D341Med (cell line): ENCODE measurements around the gene TET3.

ENCODE experiments used
- DNase-seq: peaks from one replicate; pipeline ENCODE4 v3.0.0; 2012; ENCODE audit warnings: low spot score

Gene TET3

DNA sequence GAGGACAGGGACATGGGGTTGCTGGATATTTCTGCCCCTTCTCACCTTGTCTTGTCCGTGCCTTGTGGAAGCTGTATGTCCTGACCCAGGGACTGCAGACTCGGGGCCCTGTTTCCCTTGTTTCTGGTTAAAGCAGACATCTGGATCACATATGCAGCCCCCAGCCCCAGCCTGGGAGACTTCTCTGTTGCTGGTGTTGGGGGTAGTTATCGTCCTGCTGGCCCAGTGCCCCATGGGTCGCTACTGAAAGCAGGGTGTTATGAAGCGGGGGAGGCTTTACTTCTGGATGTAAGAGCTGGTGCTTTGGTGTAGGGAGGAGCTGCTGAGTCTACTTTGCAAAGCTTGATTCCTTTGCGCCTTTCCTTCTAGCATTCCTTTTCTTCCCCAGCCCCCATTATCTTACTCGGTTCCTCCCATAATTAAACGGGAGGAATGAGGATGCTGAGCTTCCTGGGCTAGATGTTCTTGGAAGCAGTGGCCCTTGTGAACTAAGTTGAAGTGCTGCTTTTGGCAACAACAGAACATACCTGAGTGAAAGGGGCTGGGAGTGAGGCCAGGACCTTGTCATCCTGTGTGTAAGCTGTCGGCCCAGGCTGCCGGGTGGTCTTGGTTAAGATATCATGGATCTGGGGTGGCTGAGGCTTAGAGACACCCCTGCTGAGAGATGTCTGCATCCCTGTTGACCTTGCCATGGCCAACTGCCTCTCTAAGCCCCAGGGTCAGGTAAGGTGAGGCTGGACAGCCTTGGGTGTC is 3.4 kb downstream of the TET3 start:
- DNase-seq: no peak

DNA sequence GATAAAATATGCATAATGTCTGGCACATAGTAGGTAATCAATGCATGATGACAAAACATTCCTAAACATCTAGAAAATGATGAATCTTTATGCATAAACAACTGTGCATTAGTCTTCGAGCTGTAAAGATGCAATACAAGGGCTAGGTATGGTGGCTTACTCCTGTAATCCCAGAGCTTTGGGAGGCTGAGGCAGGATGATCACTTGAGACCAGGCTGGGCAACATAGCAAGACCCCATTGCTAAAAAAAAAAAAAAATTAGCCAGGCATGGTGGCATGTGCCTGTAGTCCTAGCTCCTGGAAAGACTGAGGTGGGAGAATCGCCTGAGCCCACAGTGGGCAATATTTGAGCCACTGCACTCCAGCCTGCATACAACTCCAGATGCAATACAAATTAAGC is 5.3 kb downstream of the TET3 start:
- DNase-seq: no peak

DNA sequence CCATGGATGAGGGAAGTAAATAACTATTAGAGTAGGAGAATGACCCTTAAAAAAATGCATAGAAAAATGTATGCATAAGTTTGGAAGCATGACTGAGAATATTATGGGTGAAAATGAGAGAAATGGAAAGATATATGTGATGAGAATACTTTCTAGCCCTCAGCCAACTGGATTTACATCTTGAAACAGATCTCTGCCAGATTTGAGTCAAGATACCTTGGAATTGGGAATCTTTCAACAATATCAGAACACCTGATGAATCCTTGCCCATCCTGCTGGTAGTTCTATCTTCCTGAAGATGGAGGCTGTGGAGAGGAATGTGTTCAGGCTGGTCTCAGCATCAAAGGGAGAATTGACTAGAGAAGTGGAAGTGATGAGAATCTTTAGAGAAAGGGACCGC is 5.8 kb downstream of the TET3 start:
- no peak for DNase-seq

DNA sequence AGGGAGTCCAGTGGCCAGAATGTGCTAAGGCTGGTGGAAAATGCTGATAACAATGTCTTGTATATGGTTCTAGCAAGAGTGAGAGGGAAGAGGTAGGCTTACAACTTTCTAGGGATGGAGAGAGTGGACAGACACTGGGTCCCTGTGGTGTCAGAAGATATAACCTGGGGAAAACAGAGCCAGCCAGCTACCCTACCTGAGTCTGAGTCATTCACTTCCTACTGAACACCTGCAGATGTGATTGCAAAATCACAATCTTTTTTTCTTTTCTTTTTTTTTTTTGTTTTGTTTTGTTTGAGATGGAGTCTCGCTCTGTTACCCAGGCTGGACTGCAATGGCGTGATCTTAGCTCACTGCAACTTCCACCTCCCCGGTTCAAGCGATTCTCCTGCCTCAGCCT is 7.3 kb downstream of the TET3 start:
- no peak for DNase-seq

DNA sequence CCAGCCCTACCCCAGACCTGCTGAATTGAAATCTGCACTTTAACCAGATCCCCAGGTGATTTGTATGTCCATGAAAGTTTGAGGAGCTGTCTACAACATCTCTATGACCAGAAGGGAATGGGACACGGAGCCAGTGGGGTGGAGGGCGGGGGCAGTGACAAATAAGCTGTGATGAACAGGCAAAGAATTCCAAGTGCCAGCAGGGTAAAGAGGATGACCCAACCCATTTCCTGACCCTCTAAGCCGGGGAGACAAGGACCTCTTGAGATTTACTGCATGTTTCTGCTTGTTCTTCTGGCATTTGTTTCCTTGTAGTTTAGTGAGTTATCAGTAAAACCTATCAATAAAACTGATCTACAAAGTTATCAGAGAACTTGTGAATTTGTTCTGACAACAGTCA is 8.7 kb downstream of the TET3 start:
- DNase-seq: no peak

DNA sequence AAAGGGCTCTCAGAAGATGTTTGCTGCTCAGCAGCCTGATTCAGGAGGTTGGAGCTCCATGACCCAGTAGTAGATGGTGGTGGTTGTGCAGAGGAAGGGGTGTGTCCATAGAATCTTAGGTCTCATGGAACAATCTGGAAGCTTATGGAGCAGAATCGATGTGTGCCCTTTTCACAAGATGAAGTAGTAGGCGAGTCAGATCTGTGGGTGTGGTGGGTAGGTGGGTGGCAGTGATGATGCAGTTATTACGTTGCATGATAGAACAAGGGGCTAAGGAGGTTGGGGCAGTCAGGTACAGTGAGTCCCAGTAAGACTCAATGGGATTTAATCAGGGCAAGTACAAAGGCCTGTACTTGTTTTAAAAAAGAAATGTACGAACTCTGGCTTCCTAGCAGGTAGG is 9.1 kb downstream of the TET3 start:
- DNase-seq: no peak

DNA sequence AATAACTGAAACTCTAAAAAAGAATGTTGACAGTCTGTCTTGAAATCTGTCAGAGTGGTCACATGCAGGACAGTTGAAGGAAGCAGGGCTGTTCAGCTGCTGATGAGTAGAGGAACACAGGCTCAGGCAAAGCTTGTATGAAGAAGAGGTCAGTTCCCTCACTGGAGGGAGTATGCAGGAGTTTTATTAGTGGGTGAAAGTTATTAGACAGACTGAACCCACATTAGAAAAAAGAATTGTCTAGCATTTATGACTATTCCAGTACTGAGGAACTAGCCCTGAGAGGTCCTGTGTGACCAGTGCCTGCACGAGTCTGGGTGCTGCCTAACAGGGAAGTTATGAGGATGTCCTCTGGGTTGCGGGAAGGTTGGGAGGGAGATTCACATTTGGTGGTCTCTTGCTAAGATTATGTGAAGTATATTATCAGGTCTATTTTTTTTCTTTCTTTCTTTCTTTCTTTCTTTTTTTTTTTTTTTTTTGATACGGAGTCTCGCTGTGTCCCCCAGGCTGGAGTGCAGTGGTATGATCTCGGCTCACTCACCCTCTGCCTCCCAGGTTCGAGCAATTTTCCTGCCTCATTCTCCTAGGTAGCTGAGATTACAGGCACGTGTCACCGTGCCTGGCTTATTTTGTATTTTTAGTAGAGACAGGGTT is 9.6 kb downstream of the TET3 start:
- no peak for DNase-seq

DNA sequence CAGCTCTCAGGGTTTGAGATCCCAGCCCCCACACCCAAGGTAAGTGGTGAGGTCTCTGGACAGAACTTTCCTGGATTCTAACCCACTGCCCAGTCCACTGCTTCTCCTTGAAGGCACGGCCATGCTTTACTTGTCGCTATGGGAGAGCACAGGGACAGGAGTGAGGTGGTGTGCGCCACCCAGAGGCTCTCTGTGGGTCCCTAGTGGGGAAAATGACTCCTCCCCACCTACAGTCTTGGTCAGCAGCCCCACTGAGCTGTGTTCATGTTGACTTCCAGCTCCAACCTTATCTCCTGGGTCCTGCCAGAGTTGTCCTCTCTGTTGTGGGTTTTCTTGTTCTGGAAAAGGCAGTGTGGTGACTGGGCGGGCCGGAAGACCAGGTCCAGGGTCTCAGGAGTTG is 11.1 kb downstream of the TET3 start:
- no peak for DNase-seq

DNA sequence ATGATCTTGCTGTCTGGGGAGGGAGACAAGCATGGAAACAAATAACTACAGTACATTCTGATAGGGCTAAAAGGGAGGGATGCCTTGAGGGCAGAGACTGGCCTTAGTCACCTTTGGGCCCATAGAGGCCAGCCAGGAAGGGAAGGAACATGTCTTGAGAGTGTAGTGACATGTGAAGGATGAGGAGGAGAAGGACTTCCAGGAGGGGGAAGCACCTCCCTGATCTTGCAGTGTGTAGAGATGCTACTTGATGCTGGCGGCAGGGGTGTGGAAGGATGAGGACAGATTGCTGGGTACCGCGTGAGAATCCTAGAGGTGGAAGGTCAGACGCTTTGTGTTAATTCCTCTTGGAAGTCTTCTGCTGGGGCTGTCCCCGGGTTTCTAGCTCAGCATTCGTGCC is 13.1 kb downstream of the TET3 start:
- no peak for DNase-seq

DNA sequence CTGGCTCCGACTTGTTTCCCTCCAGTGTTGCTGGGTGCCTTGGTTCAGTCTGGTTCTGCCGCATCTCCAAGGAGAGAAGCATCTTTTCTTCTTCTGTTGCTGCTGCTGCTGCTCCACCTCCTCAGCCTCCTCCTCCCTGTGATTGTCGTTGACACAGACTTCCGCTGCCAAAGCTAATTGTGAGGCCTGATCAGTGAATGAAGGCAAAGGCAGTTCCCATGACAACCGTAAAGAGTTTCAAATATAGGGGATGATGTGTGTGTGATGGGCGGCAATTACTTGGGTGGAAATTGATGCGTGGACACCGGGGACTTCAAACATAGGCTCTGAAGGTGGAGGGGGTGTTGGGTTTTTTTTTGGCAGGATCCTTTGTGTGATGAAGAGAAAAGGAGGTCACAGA is 13.7 kb downstream of the TET3 start:
- no peak for DNase-seq

DNA sequence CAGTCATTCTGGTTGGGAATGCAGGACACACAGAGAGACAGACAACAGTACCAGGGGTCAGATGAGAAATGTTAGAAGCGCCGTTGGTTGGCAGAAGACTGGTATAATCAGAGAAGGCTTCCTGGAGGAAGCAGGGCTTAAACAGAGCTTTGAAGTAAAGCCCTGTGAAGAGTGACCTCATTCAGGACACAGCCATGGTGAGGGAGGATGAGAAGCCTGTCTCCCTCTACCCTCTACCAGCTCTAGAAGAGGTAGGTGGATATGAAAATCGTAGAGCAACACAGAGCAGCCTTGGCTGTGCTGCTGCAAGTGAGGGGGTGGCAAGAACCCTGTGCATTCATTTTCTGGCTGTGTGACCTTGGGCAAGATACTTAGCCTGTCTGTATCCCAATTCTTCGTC is 14.2 kb downstream of the TET3 start:
- no peak for DNase-seq

DNA sequence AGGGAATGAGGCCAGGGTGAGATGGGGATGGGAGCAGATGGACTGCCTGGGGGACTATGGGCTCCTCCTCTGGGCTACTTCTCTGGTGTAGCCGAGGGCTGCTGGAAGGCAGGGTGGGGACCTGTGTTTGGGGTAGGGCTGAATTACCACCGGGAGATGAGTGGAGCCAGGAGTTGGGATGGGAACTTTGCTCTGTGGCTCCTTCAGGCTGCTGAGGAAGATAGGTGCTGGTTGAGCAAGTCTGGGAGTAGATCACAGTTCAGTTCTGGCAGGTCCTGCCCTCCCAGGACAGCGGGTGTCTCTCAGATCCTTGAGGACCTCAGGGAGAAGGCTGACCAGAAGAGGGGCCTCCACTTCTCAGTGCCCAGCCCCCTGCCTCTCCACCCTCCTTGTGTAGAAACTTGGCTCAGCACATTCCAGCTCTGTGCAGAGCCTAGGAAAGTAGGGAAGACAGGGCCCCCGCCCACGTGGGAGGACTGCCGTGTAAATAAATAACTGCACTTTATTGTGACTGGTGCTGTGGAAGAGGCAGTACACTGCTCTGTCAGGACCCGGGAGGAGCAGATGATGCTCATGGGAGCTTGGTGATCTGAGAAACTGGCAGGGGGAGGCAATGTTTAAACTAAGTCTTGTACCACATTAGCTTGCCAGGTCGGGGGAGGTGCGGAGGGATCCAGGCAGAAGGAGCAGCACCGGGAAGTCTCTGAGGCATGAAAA is 15.3 kb downstream of the TET3 start:
- DNase-seq: no peak

DNA sequence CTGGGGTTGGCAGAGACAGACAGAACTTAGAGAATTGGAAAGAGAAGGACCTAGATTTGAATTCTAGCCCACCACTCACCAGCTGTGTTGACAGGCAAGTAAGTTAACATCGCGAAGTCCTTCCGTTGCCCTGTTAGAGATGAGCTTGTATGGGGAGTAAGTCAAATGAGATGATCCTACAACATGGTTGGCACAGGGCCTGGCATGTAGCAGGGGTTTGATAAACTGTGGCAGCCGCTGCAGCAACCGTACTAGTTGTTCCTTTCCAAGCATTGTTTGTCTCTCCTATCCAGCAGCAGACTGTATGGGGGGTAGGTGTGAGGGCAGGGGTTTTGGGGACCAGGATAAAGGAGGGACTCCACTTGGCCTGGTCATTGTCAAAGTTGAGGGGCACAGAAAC is 16.0 kb downstream of the TET3 start:
- no peak for DNase-seq

DNA sequence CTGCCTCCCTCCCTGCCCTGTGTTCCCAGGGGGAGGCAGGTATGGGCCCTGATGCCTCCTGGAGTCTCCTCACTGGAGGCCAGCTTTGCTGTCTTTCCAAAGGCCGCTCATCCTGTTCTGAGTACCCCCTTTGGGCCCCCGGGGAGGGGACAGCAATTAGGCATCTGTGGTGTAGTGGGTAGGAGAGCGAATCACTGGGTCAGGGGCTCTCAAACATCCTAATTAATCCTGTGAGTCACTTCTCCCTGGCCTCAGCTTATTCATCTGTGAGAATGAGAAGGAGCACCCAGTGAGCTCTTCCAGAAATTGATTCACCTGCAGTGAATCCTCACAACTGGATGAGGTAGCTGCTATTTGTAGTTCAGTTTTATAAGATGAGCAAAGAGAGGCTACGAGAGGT is 16.4 kb downstream of the TET3 start:
- DNase-seq: no peak

DNA sequence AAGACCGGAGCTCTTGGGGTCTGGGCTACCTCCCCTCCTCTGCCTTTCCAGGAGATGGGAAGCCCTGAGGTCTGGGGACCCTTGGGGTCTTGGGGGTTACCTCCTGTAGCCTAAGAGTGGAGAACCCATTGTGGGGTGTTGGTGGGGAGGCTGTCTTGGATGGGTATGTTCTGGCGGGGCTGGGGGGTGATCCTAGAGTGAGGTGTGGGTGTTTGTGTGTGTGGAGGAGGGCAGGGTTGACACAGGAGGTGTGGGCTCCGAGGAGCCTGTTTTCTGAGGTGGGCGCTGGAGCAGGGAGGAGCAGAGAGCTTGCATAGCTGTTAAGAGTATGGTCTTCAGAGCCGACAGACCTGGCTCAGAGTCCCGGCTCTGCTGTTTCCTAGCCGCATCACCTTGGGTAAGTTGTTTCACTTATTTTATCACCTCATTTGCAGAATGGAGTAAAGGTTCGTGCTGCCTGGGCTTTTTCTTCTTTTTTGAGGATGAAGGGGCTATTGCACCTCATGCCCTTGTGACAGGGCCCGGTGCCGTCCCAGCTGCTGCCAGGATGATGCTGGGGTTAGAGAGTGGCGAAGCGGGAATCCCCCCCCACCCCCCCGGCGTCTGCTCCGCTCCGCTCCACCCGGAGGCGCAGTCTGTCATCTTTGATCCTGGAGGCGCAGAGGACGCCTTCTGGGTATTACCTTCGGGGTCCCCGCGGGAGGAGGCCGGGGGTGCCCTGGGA is 17.2 kb downstream of the TET3 start:
- no peak for DNase-seq

DNA sequence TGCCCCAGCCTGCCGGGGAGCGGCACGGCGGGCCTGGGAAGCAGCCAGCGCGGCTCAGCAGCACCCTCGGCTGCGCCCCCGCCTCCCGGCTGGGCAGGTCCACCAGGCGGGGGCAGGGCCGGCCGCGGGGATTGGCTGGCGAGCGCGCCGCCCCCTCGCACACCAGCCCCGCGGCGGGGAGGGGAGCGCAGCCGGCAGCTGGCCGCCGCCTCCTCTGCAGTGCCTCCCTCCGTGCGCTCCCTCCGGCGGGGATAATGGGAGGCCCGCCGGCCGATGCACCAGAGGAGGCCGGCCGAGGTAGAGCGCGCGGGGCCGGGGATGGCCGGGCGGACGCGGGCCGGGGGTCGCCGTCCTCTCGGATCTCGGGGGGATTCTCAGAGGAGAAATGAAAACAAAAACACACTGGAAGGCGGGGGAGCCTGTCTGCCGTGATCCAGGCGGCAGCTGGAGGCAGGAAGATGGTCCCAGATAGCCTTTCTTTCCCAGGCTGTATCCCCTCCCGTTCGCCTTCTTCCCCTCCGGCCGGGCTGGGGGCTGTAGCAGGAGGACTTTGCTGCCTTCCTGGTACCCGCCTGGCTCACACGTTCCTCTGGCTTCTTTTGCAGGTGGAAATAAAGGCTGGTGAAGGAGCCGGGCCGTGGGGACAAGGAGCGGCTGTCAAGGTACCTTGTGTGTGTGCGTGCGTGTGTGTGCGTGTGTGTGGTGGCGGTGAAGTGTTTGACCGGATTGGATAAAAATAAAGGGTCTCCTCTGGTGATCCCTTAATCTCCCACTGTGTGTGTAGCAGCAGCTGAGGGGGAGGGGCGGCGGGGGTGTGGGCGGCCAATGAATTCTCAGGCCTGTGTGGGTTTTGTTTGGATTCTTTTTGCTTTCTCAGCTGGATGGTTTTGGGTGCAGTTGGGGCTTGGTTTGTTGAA is 18.1 kb downstream of the TET3 start:
- DNase-seq: peak; percentile 95

DNA sequence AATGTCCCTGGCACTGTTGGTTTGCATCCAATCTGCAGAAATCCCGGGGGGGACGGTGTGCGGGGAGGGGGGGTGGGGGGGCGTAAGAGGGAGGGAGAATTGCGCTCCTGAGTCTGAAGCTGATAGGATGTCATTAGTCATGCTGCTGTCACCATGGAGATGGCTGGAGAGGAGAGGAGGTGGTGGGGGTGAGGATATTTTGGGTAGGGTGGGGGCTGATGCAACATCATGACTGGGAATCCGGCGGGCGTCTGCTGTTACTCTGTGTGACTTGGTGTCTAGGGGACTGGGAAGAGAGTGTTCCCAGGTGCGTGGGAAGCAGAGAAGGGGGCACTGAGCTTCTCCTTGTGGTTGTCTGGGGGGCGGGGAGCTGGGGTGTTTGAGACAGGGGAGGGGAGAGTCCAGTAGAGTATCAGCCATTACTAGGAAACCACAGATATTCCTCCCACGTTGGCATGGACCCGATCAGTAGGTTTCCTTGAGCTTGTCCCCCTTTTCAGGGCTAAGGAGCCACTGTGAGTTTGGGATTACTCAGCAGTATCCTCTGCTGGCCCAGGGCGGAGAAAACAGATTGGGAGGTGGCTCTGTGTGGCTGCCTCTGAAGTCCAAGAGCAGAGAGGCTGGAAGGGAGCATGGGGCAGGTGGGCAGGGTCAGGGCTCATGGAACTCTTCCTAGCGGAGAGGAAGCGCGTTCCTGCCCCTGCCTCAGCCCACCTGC is 18.9 kb downstream of the TET3 start:
- DNase-seq: no peak

DNA sequence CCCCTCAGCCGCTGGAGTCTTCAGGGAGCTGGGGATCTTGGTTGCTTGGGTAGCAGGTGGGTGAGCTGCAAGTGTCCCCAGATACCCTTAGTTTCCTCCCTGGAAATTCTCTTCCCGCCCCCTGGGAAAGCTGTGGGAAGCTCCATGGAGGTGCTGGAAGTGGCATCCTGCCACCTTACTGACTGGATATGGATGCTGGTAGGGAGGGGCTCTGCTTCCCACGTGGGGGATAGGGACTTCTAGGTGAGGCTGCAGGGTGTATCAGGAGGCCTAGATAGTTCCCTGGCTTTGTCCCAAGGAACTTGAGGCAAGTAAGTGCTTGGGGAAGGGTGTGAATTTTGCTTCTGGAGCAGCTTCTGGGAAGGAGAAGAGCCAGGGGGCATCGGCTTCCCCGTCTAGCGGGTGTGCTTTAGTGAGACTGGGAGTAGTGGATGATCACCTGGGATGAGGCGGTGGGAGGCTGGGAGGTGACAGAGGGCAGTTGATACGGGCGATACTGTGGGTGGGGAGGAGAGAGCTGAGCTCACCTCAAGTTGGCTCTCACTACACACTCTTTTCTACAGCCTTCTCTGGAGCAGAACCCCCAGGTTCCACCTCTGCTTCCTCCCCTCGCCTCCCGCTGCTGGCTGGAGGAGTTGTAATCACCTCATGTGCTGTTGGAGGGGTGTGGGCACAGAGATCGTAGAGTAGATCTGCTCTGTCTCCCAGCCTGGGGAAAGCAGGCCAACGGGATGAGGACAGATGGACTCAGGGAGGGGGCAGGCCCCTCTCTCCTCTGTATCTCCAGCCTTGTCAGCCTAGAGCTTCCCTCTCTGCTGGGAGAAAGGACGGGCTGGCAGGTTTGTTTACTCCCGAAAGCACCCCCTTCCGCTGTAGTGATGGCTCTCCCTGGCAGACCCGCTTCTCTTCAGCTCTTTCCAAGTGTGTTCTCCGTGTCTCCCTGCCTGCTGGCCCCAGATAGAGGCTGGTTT is 19.8 kb downstream of the TET3 start:
- no peak for DNase-seq

DNA sequence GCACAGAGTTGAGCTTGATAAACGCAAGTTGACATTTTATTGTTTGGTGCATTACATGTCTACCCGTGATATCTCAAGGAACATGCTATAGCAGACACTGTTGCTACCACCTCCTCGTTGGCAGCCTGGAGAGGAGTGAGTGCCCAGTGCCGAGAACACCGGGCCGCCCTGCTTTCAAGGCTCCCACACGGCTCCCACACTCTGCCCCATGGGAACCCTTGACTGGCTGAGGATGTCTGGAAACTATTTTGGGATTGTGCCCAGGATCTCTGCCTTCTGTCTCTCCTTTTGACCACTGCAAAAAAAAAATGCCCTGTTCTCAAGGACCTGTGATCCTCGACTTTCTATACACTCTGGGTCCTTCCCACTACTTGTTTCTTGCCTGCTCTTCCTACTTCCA is 21.1 kb downstream of the TET3 start:
- DNase-seq: no peak

DNA sequence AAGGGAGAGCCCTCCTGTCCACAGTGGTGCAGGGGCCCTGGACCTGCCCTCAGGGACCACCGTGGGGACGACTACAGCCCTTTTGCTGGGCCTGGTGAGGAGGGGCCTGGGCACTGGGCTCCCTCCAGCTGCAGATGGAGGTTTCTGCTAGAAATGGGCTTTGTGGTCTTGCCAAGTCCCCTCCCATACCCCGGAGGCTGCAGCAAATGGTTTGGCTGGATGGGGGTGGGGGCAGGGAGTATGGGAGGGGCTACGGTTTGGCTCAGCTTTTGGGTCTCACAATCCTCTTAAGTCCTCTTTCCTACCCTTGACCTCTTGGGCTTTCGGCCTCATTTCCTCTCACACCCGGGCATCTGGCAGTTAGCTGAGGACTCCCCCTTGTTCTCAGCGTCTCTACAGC is 21.7 kb downstream of the TET3 start:
- no peak for DNase-seq
